ENCODE measurements around the gene ZDHHC19. TPM values are rescaled to one million over a fixed set of nuclear protein-coding genes. Genes with fewer than 3 reads are reported as not detected.
"Not testable (repeated sequence)": the region's sequence is repeated elsewhere in the genome, so short reads cannot be mapped to it uniquely, and the experiment has no call there.

The ZDHHC19 gene
- total RNA-seq, 2 donors from 2014 or later, result not detected

GRCh38 chr3:196175722-196176121 lies 35.5 kb downstream of the ZDHHC19 start:
- Mint-ChIP-seq H3K36me3 (peaks cover 0 to 4% of the 10 kb centered on the region in 2 donors), H3K27ac (no peak overlapping the region), H3K9me3 (no peaks in the 10 kb centered on the region)
- DNase-seq (ENCODE audit: low spot score in 2 of 2) (no peak), ATAC-seq (no peak)

GRCh38 chr3:196175116-196175625 lies 36.0 kb downstream of the ZDHHC19 start:
- Mint-ChIP-seq H3K27ac (no peak overlapping the region), H3K36me3 (peaks cover 0 to 4% of the 10 kb centered on the region in 2 donors)

GRCh38 chr3:196174652-196175051 lies 36.5 kb downstream of the ZDHHC19 start:
- Mint-ChIP-seq H3K27ac (no peak overlapping the region), H3K36me3 (peaks cover 0 to 4% of the 10 kb centered on the region in 2 donors), H3K9me3 (no peaks in the 10 kb centered on the region)
- ATAC-seq (no peak), DNase-seq (ENCODE audit: low spot score in 2 of 2) (no peak)

More at GRCh38 chr3:196175116-196175625, 36.0 kb downstream of the ZDHHC19 start:
- ATAC-seq, result no peak
- H3K9me3 Mint-ChIP-seq, result no peaks in the 10 kb centered on the region
- no peak for DNase-seq (ENCODE audit: low spot score in 2 of 2)

GRCh38 chr3:196170296-196170695 lies 40.9 kb downstream of the ZDHHC19 start:
- not testable (repeated sequence) for H3K36me3 Mint-ChIP-seq; ATAC-seq; H3K9me3 Mint-ChIP-seq; DNase-seq (ENCODE audit: low spot score in 2 of 2); H3K27ac Mint-ChIP-seq

- Mint-ChIP-seq H3K36me3 (no peaks in the 10 kb centered on the region), H3K9me3 (no peaks in the 10 kb centered on the region), H3K27ac (no peak overlapping the region)
- no peak for DNase-seq (ENCODE audit: low spot score in 2 of 2)
- peak in 1 of 2 donors; percentile 30 for ATAC-seq
These were observed 41.4 kb downstream of the ZDHHC19 start for GRCh38 chr3:196169836-196170240.

GRCh38 chr3:196168808-196169391 lies 42.3 kb downstream of the ZDHHC19 start:
- Mint-ChIP-seq H3K36me3 (no peaks in the 10 kb centered on the region), H3K27ac (no peak overlapping the region), H3K9me3 (no peaks in the 10 kb centered on the region)
- ATAC-seq (no peak), DNase-seq (ENCODE audit: low spot score in 2 of 2) (no peak)

- Mint-ChIP-seq H3K36me3 (no peaks in the 10 kb centered on the region), H3K9me3 (no peaks in the 10 kb centered on the region), H3K27ac (peak overlapping the region; percentile 60 to 63)
- peak in 1 of 2 donors; percentile 34 for DNase-seq (ENCODE audit: low spot score in 2 of 2)
- peak; percentile 91 to 93 for ATAC-seq
These were observed 44.5 kb downstream of the ZDHHC19 start for GRCh38 chr3:196166741-196167140.

- Mint-ChIP-seq H3K9me3 (no peaks in the 10 kb centered on the region), H3K27ac (no peak overlapping the region), H3K36me3 (no peaks in the 10 kb centered on the region)
- no peak for DNase-seq (ENCODE audit: low spot score in 2 of 2)
- no peak for ATAC-seq
These were observed 45.4 kb downstream of the ZDHHC19 start for GRCh38 chr3:196165850-196166249.

- ATAC-seq; H3K27ac Mint-ChIP-seq; DNase-seq (ENCODE audit: low spot score in 2 of 2); H3K36me3 Mint-ChIP-seq; H3K9me3 Mint-ChIP-seq: not testable (repeated sequence)
These were observed 46.1 kb downstream of the ZDHHC19 start for GRCh38 chr3:196165006-196165575.

GRCh38 chr3:196164576-196164975 lies 46.6 kb downstream of the ZDHHC19 start:
- peaks cover 0 to 10% of the 10 kb centered on the region in 2 donors for H3K36me3 Mint-ChIP-seq
- ATAC-seq (no peak), DNase-seq (ENCODE audit: low spot score in 2 of 2) (no peak)
- H3K9me3 Mint-ChIP-seq, result no peaks in the 10 kb centered on the region
- H3K27ac Mint-ChIP-seq, result no peak overlapping the region

GRCh38 chr3:196163666-196164493 lies 47.3 kb downstream of the ZDHHC19 start:
- H3K36me3 Mint-ChIP-seq, result peaks cover 0 to 10% of the 10 kb centered on the region in 2 donors
- ATAC-seq, result no peak
- DNase-seq (ENCODE audit: low spot score in 2 of 2), result no peak
- no peaks in the 10 kb centered on the region for H3K9me3 Mint-ChIP-seq
- no peak overlapping the region for H3K27ac Mint-ChIP-seq

- DNase-seq (ENCODE audit: low spot score in 2 of 2) (no peak), ATAC-seq (no peak)
- no peak overlapping the region for H3K27ac Mint-ChIP-seq
- H3K36me3 Mint-ChIP-seq, result peaks cover 0 to 10% of the 10 kb centered on the region in 2 donors
- H3K9me3 Mint-ChIP-seq, result no peaks in the 10 kb centered on the region
These were observed 48.0 kb downstream of the ZDHHC19 start for GRCh38 chr3:196163212-196163611.

- ATAC-seq, result no peak
- no peaks in the 10 kb centered on the region for H3K9me3 Mint-ChIP-seq
- DNase-seq (ENCODE audit: low spot score in 2 of 2), result no peak
- no peak overlapping the region for H3K27ac Mint-ChIP-seq
- H3K36me3 Mint-ChIP-seq, result peaks cover 0 to 10% of the 10 kb centered on the region in 2 donors
These were observed 48.5 kb downstream of the ZDHHC19 start for GRCh38 chr3:196162679-196163078.

GRCh38 chr3:196159952-196160804 lies 51.0 kb downstream of the ZDHHC19 start:
- Mint-ChIP-seq H3K36me3 (peaks cover 0 to 10% of the 10 kb centered on the region in 2 donors), H3K9me3 (no peaks in the 10 kb centered on the region), H3K27ac (peak overlapping the region; percentile 12 to 44)
- DNase-seq (ENCODE audit: low spot score in 2 of 2) (no peak), ATAC-seq (peak; percentile 55 to 86)

GRCh38 chr3:196159526-196159925 lies 51.7 kb downstream of the ZDHHC19 start:
- no peak for DNase-seq (ENCODE audit: low spot score in 2 of 2)
- Mint-ChIP-seq H3K27ac (peak overlapping the region; percentile 12 to 55), H3K36me3 (peaks cover 0 to 10% of the 10 kb centered on the region in 2 donors), H3K9me3 (no peaks in the 10 kb centered on the region)
- no peak for ATAC-seq

GRCh38 chr3:196156160-196156559 lies 55.0 kb downstream of the ZDHHC19 start:
- Mint-ChIP-seq H3K9me3 (peaks cover 0 to 4% of the 10 kb centered on the region in 2 donors), H3K27ac (no peak overlapping the region), H3K36me3 (peaks cover 0 to 10% of the 10 kb centered on the region in 2 donors)
- no peak for DNase-seq (ENCODE audit: low spot score in 2 of 2)
- no peak for ATAC-seq
